A549 treated with Hydrocortisone at 1 μM for 4 hours (cell line): ENCODE data around the gene SLIT3. TPM values are rescaled to one million over a fixed set of nuclear protein-coding genes. Genes with fewer than 3 reads are reported as not detected.

Experiments
- total RNA-seq: library from RNA; stranded (reverse); fragments of 200-300 nt; extraction: Qiagen RNA extraction; gene quantifications from 5 replicates; pipeline ENCODE4 v1.2.3, GENCODE V29; 2022

SLIT3 gene
- total RNA-seq = 11.8 to 18.2 TPM (median 16.4 TPM) in 5 replicates

DNA sequence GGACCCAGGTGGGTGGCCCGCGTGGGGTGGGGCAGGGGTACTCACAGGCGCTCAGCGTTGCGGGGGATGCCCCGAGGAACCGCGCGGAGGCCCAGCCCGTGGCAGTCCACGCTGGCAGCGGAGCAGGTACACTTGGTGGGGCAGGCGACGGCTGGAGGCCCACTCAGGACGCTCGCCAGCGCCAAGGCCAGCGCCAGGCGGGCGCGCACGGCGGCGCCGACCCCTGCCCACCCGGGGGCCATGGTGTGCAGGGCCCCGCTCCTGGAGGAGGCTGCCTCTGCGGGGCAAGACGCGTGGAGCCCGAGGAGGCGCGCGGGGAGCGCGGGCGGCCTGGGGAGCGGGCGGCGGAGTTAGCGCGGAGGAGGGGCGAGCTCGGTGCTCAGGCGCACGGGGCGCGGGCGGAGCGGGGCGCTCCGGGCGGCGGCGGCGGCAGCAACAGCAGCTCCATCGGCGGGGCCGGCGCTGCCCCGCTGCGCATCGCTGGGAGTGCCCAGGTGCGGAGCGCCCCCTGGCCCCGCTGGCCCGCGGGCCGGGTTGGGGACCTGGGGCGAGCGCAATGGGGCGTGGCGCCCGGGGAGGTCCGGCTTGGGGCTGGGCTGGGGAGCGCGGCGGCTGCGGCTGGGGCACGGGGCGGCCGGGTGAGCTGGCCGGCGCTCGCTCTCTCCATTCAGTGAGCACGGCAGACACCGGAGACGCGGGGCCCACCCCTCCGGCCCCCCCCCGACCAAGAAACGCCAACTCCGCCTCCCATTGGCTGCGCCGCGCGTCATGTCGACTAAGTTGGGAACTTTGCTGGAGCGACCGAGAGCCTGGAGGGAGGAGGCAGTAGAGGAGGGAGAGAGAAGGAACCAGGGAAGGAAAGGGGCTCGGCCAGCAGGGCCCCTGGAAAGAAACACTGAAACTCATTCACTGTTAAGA, at the start of gene SLIT3:
Gene SLIT3, minus strand, starts transcription at position 672 of the 918 bp plus-strand sequence. Its CDS starts 430 bp downstream, at position 242.

